Measurements from ENCODE around the gene COL5A2.

The COL5A2 gene

GRCh38 chr2:189091253-189091652, 88.3 kb downstream of the COL5A2 start:
- no peaks in the 10 kb centered on the region for H3K36me3 ChIP-seq
- TF ChIP-seq, protein P1, sequence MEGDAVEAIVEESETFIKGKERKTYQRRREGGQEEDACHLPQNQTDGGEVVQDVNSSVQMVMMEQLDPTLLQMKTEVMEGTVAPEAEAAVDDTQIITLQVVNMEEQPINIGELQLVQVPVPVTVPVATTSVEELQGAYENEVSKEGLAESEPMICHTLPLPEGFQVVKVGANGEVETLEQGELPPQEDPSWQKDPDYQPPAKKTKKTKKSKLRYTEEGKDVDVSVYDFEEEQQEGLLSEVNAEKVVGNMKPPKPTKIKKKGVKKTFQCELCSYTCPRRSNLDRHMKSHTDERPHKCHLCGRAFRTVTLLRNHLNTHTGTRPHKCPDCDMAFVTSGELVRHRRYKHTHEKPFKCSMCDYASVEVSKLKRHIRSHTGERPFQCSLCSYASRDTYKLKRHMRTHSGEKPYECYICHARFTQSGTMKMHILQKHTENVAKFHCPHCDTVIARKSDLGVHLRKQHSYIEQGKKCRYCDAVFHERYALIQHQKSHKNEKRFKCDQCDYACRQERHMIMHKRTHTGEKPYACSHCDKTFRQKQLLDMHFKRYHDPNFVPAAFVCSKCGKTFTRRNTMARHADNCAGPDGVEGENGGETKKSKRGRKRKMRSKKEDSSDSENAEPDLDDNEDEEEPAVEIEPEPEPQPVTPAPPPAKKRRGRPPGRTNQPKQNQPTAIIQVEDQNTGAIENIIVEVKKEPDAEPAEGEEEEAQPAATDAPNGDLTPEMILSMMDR (IDR thresholded peaks at IDR 0.05; ENCODE audit: low read depth, low read length), result no peak
- H3K9me3 ChIP-seq, result no peaks in the 10 kb centered on the region
- H3K27me3 ChIP-seq, result no peaks in the 10 kb centered on the region
- H3K4me3 ChIP-seq (ENCODE audit: low read depth, low read length), result no peak overlapping the region
- DNase-seq, result no peak
- no peaks in the 10 kb centered on the region for H3K4me1 ChIP-seq

GRCh38 chr2:189088591-189089205, 90.9 kb downstream of the COL5A2 start:
- TF ChIP-seq, protein P1 (IDR thresholded peaks at IDR 0.05; ENCODE audit: low read depth, low read length), result no peak
- Histone ChIP-seq H3K27me3 (no peaks in the 10 kb centered on the region), H3K4me1 (no peaks in the 10 kb centered on the region), H3K4me3 (ENCODE audit: low read depth, low read length) (no peak overlapping the region), H3K9me3 (no peaks in the 10 kb centered on the region), H3K36me3 (no peaks in the 10 kb centered on the region)
- DNase-seq, result no peak

DNA sequence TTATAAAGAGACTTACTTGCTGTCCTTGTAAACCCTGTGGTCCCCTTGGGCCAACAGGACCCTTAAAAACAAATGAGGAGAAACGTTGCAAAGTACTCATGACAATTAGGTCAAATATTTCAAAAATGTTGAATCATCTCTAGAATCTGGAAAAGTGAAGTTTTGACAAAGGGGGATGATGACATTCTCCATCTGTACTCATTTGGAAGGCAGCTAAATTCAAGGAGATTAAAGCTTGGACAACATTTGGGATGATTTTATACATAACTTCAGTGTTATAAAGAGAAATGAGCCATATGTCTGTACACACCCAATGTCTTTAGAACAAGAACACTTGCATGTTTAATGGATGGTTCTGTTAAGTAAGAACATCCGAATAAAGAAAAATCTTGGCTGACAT, 92.9 kb downstream of the COL5A2 start:
- Histone ChIP-seq H3K4me1 (no peaks in the 10 kb centered on the region), H3K9me3 (no peaks in the 10 kb centered on the region), H3K4me3 (ENCODE audit: low read depth, low read length) (no peak overlapping the region), H3K27me3 (no peaks in the 10 kb centered on the region), H3K36me3 (no peaks in the 10 kb centered on the region)
- TF ChIP-seq, protein P1 (IDR thresholded peaks at IDR 0.05; ENCODE audit: low read depth, low read length), result no peak
- DNase-seq, result no peak

DNA sequence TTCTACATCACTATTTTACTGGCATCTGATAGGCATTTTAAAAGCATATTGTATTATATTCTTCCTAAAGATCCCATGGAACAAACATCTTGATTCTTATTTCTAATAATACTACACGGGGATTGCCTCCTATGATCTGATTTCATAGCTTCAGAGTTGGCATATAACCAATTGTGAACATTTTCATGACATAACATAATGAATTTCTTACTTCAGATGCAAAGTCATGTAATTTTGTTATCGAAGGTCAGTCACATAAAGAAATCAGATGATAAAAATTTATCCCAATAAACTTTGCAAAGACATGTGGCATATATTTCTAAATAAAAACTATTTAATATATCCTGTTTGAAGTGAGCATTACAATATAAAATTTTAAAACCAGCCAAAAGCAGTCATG, 93.3 kb downstream of the COL5A2 start:
- Histone ChIP-seq H3K36me3 (no peaks in the 10 kb centered on the region), H3K9me3 (no peaks in the 10 kb centered on the region), H3K4me3 (ENCODE audit: low read depth, low read length) (no peak overlapping the region), H3K27me3 (no peaks in the 10 kb centered on the region), H3K4me1 (no peaks in the 10 kb centered on the region)
- no peak for DNase-seq
- TF ChIP-seq, protein P1 (IDR thresholded peaks at IDR 0.05; ENCODE audit: low read depth, low read length), result no peak

DNA sequence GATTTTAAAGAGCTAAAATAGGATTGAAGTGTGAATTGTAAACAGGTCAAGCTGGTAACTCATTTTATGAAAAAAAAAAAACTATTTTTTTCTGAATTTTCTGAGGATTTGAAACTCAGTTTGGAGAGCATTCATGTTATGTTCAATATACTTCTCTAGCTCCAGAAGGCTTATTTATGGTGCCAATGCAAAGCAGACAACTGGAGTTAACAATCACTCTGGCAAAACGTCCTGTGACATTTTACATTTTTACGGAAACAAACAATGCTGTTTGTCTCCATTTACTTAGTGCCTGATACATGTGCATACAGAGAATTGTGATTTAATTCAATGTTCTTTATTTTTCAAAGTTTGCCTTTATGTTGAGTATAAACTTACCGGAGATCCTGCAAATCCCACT, 96.0 kb downstream of the COL5A2 start:
- H3K9me3 ChIP-seq, result no peaks in the 10 kb centered on the region
- TF ChIP-seq, protein P1 (IDR thresholded peaks at IDR 0.05; ENCODE audit: low read depth, low read length), result no peak
- H3K4me3 ChIP-seq (ENCODE audit: low read depth, low read length), result no peak overlapping the region
- H3K36me3 ChIP-seq, result no peaks in the 10 kb centered on the region
- DNase-seq, result no peak
- no peaks in the 10 kb centered on the region for H3K4me1 ChIP-seq
- H3K27me3 ChIP-seq, result no peaks in the 10 kb centered on the region

- Histone ChIP-seq H3K4me1 (no peaks in the 10 kb centered on the region), H3K4me3 (ENCODE audit: low read depth, low read length) (no peak overlapping the region), H3K36me3 (no peaks in the 10 kb centered on the region), H3K27me3 (no peaks in the 10 kb centered on the region), H3K9me3 (no peaks in the 10 kb centered on the region)
- no peak for DNase-seq
- TF ChIP-seq, protein P1 (IDR thresholded peaks at IDR 0.05; ENCODE audit: low read depth, low read length), result no peak
Measured at GRCh38 chr2:189083106-189083505, 96.5 kb downstream of the COL5A2 start.

All from BE2C (cell line).